Activated T-cell treated with anti-CD3 and anti-CD28 coated beads, Interleukin-2, amount 50 U/mL, for 1 hour (primary cell): ENCODE results near the gene OXCT1.
"Not testable (repeated sequence)": the region's sequence is repeated elsewhere in the genome, so short reads cannot be mapped to it uniquely, and the experiment has no call there.

Source experiments
- DNase-seq: peaks from one replicate; pipeline ENCODE4 v3.0.0-alpha.2; 2020

The OXCT1 gene

DNA sequence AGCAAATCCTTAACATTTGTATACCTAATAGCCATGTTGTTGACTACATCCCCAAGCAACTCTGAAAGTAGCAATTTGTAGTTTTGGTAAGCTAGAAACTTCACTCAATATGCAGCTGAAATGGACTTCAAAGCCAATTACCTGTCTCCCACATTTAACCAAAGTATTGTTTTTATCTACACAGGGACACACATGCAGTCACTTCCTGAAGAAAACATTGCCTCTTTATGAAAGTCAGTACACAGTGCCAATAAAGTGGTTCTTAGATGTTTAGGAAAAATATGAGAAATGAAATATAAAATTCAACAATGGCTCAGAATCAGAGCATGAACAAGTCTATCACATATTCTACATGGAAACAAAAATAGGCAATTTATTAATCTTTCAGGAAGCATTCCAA lies 49.2 kb downstream of the OXCT1 start:
- no peak for DNase-seq

DNA sequence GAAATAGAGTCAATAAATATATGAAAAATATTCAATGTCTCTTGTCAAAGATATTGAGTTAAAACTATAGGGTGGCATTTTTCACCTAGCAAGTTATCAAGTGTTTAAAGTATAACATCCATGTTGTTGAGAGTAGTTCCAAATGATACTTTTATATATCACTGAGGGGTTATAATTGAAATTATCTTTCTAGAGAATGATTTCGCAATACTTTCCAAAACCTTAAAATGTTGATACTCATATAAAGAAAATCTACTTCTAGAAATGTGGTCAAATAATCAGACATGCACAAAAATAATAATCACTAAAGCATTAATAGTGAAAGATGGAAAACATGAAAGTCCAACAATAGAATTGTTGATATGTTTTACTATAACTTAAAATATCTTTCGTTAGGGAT lies 50.1 kb downstream of the OXCT1 start:
- no peak for DNase-seq

DNA sequence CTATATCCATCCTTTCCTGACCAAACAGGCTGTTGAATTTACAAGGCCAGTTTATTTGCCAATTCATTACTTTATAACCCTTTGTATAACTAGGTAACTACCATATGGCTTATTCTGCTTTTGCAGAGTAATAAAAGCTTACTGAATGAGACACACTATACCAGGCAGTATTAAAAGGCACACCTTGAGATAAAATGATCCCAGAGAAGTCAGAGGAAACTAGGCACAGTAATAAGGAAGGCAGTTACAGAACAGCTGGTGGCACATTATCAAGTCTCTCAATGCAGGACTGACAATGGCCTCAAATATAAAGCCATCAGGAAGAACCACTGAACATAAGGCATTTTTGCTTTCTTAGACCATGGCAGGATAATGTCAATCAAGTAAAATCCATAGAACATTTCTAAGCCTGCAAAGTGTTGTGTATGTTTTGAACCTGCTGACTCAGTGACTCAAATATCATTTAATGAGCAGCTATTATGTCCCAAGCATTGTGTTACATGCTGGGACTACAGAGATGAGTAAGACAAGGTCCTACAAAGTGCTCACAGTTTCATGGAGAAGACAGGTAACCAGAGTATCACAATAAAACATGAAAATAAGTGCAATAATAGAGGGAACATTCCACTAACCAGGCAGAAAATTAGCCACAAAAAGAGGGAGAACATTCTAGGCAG lies 52.5 kb downstream of the OXCT1 start:
- no peak for DNase-seq

DNA sequence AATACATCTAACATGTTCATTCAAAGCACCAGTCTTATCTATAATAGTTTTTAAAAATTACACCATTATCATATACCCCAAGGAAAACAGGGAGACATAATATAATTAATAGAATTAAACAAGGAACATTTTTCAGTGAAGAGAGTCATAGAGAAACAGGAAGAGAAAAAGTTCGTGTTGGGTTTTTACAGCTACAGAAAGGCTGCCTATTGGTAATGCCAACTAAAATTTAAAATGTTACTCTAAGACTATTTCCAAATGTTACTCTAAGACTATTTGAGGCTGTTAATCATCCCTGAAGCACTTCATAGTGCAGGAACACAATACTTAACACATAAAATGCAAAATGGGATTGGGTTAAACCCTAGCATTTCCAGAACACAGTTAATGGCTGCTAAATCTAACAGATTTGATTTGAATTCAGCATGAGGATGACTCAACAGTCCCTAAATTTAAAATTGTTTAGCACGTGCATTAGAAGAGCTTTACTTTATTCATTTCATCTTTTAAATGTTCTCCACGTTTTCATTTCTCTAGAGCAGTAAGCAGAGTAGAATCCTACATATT lies 54.5 kb downstream of the OXCT1 start:
- no peak for DNase-seq

DNA sequence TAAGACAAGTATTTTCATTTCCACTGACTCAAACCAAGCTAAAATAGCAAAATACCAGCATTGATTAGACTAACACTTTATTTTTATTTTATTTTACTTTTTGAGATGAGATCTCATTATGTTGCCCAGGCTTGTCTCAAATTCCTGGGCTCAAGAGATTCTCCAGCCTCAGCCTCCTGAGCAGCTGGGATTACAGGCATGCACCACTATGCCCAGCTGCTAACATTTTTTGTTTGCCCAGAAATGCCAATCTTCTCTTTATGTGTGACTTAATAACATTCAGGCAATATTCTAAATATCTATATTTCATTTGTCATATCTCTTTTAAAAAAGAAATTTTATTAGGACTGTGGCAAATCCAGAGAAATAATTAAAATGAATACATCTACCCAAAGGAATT lies 55.0 kb downstream of the OXCT1 start:
- no peak for DNase-seq

DNA sequence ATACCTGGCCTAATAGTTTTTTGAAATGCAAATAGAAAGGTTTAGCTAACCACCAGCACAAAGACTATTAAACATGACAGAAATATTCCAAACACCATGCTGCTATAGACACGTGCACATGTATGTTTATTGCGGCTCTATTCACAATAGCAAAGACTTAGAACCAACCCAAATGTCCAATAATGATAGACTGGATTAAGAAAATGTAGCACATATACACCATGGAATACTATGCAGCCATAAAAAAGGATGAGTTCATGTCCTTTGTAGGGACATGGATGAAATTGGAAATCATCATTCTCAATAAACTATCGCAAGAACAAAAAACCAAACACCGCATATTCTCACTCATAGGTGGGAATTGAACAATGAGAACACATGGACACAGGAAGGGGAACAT lies 55.9 kb downstream of the OXCT1 start:
- DNase-seq: not testable (repeated sequence)

DNA sequence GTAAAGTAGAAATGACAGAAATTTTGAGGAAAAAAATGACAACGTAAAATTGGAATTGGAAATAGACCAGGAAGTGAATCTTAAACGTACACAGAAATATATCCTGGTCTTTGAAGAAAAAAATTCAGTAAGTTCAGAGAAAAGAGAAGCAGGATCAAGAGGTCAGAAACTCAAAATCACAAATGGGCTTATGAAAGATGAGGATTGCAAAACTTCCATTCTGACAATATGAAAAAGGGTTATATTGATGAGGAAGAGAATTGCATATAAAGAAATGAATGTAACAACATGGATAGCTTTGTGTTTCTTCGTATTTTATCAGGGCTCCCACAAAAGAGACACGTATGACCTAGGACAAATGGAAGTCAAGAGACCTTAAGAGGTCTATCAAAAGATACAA lies 58.1 kb downstream of the OXCT1 start:
- no peak for DNase-seq

DNA sequence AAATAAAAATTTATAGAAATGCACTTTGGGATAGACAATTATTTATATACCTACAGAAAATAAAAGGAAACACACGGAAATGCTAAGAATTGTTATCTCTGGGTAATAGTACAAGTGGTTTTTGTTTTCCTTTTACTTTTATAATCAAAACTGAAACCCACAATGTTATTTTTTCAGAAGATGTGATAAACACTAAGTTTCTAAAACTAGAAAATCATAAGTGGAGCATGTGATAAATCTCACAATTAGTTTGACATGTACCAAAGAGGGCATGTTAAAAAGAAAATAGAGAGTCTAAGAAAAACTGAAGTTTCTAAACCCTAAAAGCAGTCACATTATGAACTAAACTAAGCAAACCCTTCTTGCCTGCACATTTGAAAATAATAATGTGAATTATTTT lies 61.1 kb downstream of the OXCT1 start:
- no peak for DNase-seq

DNA sequence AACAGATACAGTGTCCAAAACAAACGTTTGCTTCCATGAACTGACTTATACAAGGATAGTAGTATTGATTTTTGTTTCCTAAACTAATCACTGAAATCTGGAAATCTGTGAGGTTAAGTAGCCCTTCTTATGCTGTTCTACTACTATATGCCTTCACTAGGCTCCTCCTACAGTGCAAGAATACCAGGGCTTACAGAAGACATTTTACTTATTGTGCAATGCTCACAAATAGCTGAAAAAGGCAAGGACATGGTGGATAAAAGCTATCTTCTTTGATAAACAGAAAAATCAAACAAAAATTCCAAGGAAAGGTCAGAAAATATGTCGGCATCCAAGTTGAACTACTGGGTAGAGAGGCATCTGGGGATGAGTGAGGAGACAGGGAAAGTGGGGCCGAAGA lies 61.9 kb downstream of the OXCT1 start:
- no peak for DNase-seq

DNA sequence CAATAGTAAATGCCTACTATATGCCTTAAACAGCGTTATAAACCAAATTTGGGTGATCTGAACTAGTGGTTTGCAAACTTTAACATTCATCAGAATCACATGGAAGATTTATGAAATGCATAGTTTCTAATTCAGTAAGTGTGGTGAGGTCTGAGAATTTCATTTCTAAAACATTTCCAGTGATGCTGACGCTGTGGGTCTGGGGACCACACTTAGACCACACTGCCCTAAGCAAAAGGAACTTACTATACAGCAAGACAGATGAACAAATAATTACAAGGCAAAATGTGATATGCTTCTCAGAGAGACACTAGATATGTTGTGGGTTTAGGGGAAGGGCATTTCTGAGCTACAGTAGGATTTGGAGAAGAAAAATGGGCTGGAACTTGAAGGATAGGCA lies 72.6 kb downstream of the OXCT1 start:
- no peak for DNase-seq

DNA sequence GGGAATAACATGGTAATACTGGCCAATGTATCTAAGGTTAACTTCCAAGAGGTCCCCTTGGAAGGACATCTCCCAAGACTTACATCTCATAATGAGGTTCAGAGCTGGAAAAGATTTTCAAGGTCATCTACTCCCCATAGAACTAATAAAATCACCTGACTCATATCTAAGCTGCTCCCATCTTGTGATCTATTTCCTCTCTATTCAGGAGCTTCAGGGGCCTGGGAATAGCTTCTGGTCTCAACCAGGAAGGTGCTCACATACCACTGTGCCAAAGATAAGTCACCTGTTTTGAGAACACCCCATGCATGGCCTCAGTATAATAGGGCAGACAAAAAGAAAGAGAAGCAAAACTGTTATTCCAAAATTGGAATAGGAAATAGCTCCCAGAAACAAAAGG lies 74.2 kb downstream of the OXCT1 start:
- no peak for DNase-seq

DNA sequence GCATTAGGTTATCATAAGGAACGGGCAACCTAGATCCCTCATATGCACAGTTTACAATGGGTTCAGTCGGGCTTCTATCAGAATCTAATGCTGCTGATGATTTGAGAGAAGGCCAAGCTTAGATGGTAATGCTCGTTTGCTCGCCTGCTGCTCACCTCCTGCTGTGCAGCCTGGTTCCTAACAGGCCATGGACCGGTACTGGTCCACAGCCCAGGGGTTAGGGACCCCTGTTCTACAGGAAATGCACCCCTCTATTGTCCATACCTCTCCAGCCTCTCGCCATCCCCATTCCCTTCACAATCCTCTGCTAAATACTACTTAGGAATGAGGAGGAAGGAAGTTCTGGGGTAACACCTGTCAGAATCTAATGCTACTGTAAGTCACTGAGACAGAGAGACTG lies 75.1 kb downstream of the OXCT1 start:
- no peak for DNase-seq

DNA sequence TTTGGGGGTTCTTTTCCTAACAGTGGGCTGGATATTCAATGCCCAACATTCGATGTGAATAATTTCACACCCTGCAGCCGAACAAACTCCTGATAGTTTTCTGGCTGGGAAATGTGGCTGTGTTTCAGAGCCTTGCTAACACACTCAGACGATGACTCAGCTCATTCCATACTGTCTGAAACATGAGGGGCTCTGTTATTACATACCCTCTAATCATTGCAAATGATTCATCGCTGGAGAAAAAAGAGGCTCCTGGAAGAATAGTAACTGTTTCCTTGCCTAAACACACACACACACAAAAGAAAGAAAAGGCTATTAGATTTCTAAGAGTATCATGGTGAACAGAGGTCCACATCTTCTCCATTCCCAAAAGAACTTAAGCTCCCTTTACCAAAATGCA lies 75.8 kb downstream of the OXCT1 start:
- no peak for DNase-seq

DNA sequence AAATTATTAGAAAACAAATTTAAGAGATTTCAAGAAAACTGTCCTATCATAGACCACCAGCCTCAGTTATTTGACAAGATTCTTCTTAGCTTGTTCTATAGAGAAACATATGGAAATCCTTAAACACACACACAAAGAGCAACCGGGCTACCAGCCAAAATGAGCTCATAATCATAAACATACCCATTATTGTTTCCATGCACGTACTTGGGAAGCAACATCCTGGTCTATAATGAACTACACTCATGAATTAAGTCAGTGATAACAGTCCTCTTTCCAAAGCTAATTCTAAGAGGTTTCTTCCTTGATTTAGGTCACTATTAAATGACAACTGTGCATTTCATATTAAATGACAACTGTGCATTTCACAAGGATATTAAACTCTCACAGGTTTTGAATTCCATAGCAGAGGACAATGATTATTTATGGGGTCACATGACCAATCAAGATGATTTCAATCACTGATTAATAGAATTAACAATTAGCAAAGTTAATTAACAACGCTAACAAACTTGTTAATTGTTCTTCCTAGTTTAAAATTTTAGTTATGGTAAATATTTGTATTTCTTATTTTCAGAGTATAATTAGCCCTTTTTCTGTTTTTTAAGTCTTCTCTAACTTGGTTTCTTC lies 77.0 kb downstream of the OXCT1 start:
- DNase-seq: no peak

DNA sequence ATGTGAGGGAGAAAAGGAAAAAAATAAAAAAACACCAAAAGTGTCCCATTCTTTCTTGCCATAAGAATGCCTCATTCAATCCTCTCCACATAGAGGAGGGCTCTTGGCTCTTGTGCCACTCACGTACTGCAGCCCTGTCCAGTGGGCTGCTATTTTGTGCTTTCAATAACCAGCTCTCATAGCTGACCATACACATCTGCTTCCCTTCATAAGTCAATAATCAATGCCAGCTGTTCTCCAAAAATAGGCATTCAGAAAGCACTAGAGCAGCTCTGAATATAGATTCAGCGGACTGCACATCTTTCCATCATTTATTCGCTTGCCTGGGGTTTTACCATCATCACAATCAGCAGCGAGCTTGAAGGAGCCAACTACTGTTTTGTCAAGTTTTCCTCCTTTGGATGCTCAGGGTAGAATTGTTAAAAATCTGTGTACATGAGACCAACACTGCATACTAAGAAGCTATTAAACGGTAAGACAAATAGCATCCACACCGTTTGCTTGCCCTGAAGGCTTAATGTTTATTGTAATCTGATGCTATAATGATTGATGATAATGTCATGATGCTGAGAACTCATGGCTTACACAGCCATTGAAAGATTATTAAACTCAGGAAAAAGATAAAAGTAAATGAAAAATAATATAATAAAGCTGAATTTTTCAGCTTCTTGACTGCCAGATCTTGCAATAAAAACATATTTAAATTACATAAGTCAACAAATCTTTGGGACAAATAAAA lies 80.0 kb downstream of the OXCT1 start:
- no peak for DNase-seq

DNA sequence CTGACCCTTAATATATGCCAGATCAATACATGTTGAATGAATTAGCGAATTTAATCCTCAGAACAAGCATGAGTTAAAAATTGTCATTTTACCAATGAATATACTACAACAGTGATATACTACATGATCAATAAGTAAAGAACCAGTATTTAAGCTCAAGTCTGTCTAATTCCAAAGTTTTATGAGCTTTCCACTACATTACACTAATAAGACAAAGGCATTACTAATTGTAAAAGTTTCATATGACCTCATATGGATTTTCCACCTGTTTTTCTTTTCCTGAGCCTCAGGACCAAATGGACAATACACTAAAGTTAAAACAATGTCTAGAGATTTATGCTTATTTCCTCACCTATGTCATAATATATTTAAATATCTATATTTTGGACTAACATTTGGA lies 80.8 kb downstream of the OXCT1 start:
- no peak for DNase-seq

DNA sequence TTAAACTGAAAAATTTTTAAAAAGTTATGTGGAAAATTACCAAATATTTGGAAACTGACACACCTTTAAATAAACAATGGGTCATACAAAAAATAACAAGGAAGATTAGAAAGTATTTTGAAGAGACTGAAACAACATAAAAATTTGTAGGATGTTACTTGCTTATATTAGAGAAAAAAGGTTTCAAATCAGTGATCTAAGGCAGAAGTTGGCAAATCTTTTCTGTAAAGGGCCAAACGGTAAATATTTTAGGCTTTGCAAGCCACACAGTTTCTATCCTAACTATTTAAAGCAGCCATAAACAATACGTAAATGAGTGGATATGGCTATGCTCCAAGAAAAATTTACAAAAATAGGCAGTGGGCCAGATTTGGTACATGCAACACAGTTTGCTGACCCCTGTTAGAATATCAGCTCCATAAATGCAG lies 81.3 kb downstream of the OXCT1 start:
- no peak for DNase-seq

DNA sequence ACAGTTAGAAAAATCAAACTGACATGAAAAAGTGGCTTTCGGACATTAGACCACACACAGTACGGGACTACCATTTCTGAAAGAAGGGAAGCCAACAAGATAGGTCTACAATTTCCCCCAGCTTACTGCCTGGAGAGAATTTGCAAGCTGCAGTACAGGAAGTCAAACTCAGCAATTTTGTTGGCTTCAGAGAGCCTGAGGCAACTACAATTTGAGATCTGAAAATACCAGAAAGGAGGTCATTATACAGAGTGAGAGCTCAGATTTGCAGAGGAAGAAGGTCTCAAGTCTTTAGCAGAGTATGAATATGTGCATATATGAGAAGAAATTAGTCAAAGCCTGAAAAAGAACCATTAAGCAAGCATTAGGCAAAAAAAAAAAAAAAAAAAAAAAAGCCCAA lies 83.0 kb downstream of the OXCT1 start:
- DNase-seq: no peak

DNA sequence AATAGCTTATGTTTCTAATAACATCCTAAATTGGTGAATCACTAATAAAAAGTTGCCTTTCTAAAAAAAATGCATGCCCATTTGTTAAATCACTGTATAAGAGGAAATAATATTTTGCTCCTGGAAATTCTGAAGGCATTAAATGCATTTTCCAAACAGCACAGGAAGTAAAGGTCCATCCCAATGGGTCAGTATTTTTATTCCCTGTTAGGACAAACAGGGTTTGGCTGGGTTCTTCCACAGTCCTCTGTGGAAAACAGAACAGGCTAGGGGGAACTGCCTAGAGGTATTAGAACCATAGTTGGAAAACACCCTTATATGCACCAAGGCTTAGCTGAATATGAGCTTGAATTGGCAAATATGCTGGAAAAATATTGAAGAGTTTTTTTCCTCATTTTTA lies 85.2 kb downstream of the OXCT1 start:
- DNase-seq: no peak

DNA sequence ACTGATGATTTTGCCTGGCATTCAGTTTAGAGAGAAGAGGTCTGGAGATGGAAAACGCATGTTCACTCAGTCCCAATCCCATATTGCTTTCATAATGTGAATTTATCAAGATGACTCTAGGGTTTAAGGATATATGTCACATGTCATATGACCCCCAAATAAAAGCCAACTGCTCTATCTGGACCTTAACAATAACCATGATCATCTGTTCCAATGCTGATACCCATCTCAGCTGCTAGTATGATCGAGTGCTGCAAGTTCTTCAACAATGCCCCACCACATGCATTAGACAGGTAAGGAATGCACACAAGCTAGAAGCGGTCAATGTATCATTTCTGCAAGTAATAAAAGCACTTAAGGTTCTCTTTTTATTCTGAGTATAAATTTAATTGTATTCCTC lies 91.8 kb downstream of the OXCT1 start:
- no peak for DNase-seq

DNA sequence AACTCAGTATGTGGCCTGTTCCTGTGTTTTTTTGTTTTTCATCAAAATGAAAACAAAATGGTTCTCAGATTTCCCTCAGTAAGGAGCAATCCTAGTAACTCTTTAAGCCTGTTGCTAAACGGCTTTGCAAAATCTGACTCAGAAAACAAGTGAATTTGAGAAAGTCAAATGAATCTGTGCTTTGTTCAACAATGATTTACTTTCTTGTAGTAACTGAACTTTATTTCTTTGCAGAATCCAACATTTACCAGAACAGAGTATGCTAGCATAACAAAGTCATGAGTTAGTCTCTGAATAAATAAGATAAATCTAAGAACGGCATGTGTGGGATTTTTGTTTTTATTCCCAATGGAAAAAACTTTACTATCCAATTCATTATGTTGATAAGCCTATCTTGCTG lies 93.8 kb downstream of the OXCT1 start:
- DNase-seq: no peak

DNA sequence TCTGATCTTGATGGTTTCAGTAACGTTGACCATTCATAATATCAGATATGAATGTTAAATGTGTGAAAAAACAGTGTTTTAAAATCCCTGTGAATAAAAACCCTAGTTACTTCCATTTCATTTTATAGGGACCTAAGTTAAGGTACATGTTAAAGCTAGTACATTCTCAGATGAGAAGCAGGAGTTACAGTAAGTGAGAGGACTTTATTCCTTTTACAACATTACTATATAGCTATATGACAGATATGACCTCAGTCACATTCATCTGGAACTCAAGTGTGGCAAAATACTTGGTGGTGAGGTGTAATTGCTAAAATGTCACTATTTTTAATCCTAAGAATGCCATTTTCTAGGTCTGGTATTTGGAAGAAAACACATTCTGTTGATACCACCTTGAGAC lies 96.4 kb downstream of the OXCT1 start:
- no peak for DNase-seq

DNA sequence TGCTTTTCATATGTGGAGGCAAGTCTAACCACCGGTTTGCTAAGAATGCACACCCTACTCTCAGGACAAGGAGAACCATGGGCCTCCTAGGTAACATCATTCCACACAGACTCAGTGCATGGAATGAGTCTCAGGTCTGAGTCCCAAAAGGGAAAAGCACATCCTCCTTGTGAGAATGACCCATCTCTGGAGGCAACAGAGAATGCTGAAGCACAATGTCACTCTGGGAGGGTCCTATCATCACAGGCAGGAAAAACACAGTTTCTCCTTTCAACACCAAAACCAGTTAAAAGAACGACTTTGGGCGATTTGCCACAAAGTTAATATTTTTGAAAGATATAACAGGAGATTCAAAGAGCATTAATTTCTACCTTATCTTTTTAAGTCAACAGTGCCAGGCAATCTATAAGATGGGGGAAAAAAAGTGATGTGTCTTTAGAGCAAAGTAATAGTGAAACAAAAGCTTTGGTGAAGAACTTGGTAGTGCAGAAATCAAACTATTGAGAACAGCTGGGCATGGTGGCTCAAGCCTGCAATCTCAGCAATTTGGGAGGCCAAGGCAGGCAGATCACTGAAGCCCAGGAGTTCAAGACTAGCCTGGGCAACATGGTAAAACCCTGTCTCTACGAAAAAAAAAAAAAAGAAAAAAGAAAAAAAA lies 97.3 kb downstream of the OXCT1 start:
- DNase-seq: no peak

DNA sequence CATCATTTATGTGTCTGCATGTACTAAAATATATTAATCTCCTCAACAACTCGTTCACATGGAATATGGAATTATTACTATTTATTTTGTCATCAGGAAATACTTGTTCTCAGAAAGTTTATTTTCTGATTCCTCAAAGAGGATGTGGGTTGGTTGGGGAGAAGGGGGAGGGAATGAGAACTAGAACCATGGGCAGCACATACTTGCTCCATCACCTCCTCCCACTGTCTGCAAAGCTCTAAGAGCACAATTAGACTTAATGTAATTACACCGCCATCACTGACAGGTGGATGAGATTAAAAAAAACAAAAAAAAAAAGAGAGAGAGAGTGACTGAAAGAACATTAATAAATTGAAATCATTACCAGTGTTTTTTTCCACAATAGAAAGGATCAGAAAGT lies 98.2 kb downstream of the OXCT1 start:
- no peak for DNase-seq
